Neuronal stem cell (in vitro differentiated cells): ENCODE results near the gene PEX11G.
A peak's percentile ranks its signal among the peaks of the same experiment; 100 is the strongest.

ENCODE experiments used
- DNase-seq: peaks from one replicate; pipeline ENCODE4 v3.0.0-alpha.2; 2013; ENCODE audit warnings: low spot score
- H2AFZ ChIP-seq: one replicate; pipeline ENCODE4 v1.6.1; 2013; ENCODE audit warnings: mild to moderate bottlenecking, low read length, inconsistent platforms
- H2AK5ac ChIP-seq: 2 replicates; pipeline ENCODE4 v1.6.1; 2013; ENCODE audit warnings: low read depth, mild to moderate bottlenecking, inconsistent platforms, low read length, moderate library complexity, mixed read lengths
- H2BK120ac ChIP-seq: 2 replicates; pipeline ENCODE4 v1.6.1; 2013; ENCODE audit warnings: low read depth, mild to moderate bottlenecking, inconsistent platforms, low read length, moderate library complexity, mixed read lengths
- H2BK12ac ChIP-seq: one replicate; pipeline ENCODE4 v1.6.1; 2013; ENCODE audit warnings: low read length, inconsistent platforms
- H2BK15ac ChIP-seq: 2 replicates; pipeline ENCODE4 v1.6.1; 2013; ENCODE audit warnings: mild to moderate bottlenecking, low read length, inconsistent platforms, mixed read lengths
- H2BK5ac ChIP-seq: one replicate; pipeline ENCODE4 v1.6.1; 2013; ENCODE audit warnings: inconsistent platforms, mild to moderate bottlenecking, low read length, moderate library complexity
- H3K14ac ChIP-seq: one replicate; pipeline ENCODE4 v1.6.1; 2013; ENCODE audit warnings: low read length, inconsistent platforms
- H3K18ac ChIP-seq: 2 replicates; pipeline ENCODE4 v1.6.1; 2013; ENCODE audit warnings: low read length, inconsistent platforms
- H3K23ac ChIP-seq: 2 replicates; pipeline ENCODE4 v1.6.1; 2013; ENCODE audit warnings: low read depth, mild to moderate bottlenecking, mixed read lengths, low read length, inconsistent platforms; ENCODE audit not compliant: poor library complexity
- H3K27ac ChIP-seq: replicated peaks from 3 replicates; pipeline ENCODE4 v1.5.1; 2013; ENCODE audit warnings: low read length, inconsistent platforms
- H3K27me3 ChIP-seq, 3 experiments: 2 replicates each; pipeline ENCODE4 v1.6.1; 2013; ENCODE audit warnings: low read length in 3 of 3, mild to moderate bottlenecking in 2 of 3, inconsistent platforms in 1 of 3, low read depth in 1 of 3, mixed read lengths in 1 of 3, moderate library complexity in 1 of 3; ENCODE audit not compliant: control insufficient read depth in 3 of 3, insufficient read depth in 3 of 3
- H3K36me3 ChIP-seq, 2 donors: replicated peaks in 1 of 2; 2 replicates each; pipeline ENCODE4 v1.6.1; 2013; ENCODE audit warnings: low read length in 2 of 2; ENCODE audit not compliant: control insufficient read depth in 2 of 2, insufficient read depth in 2 of 2
- H3K4ac ChIP-seq: 2 replicates; pipeline ENCODE4 v1.6.1; 2013; ENCODE audit warnings: inconsistent platforms, mild to moderate bottlenecking, low read length, moderate library complexity
- H3K4me1 ChIP-seq, 2 donors: 1 replicate in 1 of 2; 2 replicates in 1 of 2; pipeline ENCODE4 v1.6.1; 2013; ENCODE audit warnings: low read length in 2 of 2, low read depth in 1 of 2; ENCODE audit not compliant: control insufficient read depth in 2 of 2, insufficient read depth in 1 of 2
- H3K4me2 ChIP-seq: one replicate; pipeline ENCODE4 v1.6.1; 2013; ENCODE audit warnings: mild to moderate bottlenecking, low read length, inconsistent platforms; ENCODE audit not compliant: insufficient read depth, poor library complexity, severe bottlenecking
- H3K4me3 ChIP-seq, 2 donors: 2 replicates each; pipeline ENCODE4 v1.5.1; 2013; ENCODE audit warnings: low read length in 2 of 2, mild to moderate bottlenecking in 2 of 2, inconsistent platforms in 1 of 2, moderate library complexity in 1 of 2
- H3K79me1 ChIP-seq: one replicate; pipeline ENCODE4 v1.6.1; 2013; ENCODE audit warnings: low read depth, mild to moderate bottlenecking, inconsistent platforms, low read length, moderate library complexity
- H3K9ac ChIP-seq: one replicate; pipeline ENCODE4 v1.6.1; 2013; ENCODE audit warnings: mild to moderate bottlenecking, low read depth, low read length, inconsistent platforms; ENCODE audit not compliant: poor library complexity
- H3K9me3 ChIP-seq, 2 donors: replicated peaks in 1 of 2; 2 replicates each; pipeline versions ENCODE3 to v1.6.1; 2013; ENCODE audit warnings: low read length in 2 of 2, mild to moderate bottlenecking in 2 of 2, inconsistent platforms in 1 of 2, low read depth in 1 of 2, mixed read lengths in 1 of 2, moderate library complexity in 1 of 2; ENCODE audit not compliant: control insufficient read depth in 2 of 2, insufficient read depth in 1 of 2
- H4K8ac ChIP-seq: one replicate; pipeline ENCODE4 v1.6.1; 2013; ENCODE audit warnings: low read depth, mild to moderate bottlenecking, inconsistent platforms, low read length, moderate library complexity
- H4K91ac ChIP-seq: one replicate; pipeline ENCODE4 v1.6.1; 2013; ENCODE audit warnings: low read length, low read depth, mild to moderate bottlenecking, inconsistent platforms; ENCODE audit not compliant: poor library complexity
- WGBS, 2 donors: extraction: QIAGEN DNeasy Blood & Tissue Kit; methylation state at CpG; one replicate each; pipeline ENCODE4 v1.1.7; 2013; ENCODE audit warnings: missing lambda C conversion rate in 2 of 2, mixed read lengths in 1 of 2; ENCODE audit not compliant: insufficient read length in 2 of 2, insufficient replicate concordance in 1 of 2; ENCODE audit errors: extremely low coverage in 2 of 2; 5-methylcytosine and 5-hydroxymethylcytosine counted together

The PEX11G gene

DNA sequence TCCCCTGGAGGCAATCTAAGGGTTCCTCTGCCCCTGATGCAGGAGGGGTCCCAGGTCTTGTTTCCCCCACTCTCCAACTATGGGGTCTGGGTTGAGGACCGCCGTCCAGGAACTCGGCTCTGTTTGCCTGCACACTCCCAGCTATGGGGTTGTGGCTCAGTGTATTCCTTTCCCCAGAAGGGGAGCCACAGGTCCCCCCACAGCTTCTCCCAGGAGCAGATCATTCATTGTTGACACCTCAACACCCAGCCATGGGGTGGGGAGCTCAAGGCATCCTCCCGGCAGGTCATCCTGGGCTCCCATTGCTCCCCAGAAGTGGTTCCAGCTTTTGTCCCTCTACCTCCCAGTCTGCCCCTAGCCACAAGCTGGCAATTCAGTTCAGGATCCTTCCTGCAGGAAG is 28.0 kb upstream of the PEX11G start:
- H2BK15ac ChIP-seq = no peak overlapping the region
- H3K4ac ChIP-seq = no peak overlapping the region
- H4K8ac ChIP-seq = no peak overlapping the region
- H3K36me3 ChIP-seq = peaks cover 5 to 23% of the 10 kb centered on the region in 2 donors
- WGBS, 2 donors = no CpG with 5 or more reads among the region's 4 CpGs
- no peak overlapping the region for H3K14ac ChIP-seq
- H2AK5ac ChIP-seq = peak overlapping the region; percentile 43
- no peak overlapping the region for H2AFZ ChIP-seq
- no peak overlapping the region for H2BK5ac ChIP-seq
- H3K9me3 ChIP-seq = no peaks in the 10 kb centered on the region
- no peak overlapping the region for H4K91ac ChIP-seq
- peak overlapping the region; percentile 83 for H3K9ac ChIP-seq
- no peak overlapping the region for H3K27ac ChIP-seq
- H3K27me3 ChIP-seq = no peaks in the 10 kb centered on the region
- no peak overlapping the region for H2BK120ac ChIP-seq
- H3K18ac ChIP-seq = peak overlapping the region; percentile 89
- peak overlapping the region; percentile 79 for H3K4me2 ChIP-seq
- peaks cover 4% of the 10 kb centered on the region for H3K79me1 ChIP-seq
- H3K4me1 ChIP-seq = peaks cover 10 to 11% of the 10 kb centered on the region in 2 donors
- peak overlapping the region; percentile 78 to 82 for H3K4me3 ChIP-seq
- H3K23ac ChIP-seq = no peak overlapping the region
- no peak for DNase-seq
- no peak overlapping the region for H2BK12ac ChIP-seq

DNA sequence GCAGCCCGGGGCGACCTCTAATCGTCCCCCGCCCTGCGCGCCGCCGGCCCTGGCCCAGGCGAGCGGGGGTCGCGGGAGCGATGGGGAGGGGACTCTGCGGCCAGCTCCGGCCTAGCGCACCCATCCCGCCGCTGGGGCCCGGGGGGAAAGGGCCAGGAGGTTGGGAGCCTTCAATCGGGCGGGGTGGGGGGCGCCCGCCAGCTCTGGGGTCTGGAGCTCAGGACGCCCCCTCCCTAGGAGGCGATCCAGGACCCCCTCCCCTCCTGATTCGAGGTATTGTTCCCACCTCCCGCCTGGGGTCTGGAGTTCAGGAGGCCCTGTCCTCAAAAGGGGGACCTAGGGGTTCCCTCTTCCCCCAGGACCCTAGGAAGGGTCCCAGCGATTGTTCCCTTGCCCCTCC is 27.5 kb upstream of the PEX11G start:
- H3K4me2 ChIP-seq = peak overlapping the region; percentile 79
- no peak for DNase-seq
- peak overlapping the region; percentile 43 for H2AK5ac ChIP-seq
- H2AFZ ChIP-seq = peak overlapping the region; percentile 74
- no peak overlapping the region for H4K91ac ChIP-seq
- peak overlapping the region; percentile 89 for H3K18ac ChIP-seq
- H3K79me1 ChIP-seq = peaks cover 4% of the 10 kb centered on the region
- peak overlapping the region; percentile 83 for H3K9ac ChIP-seq
- no peak overlapping the region for H2BK120ac ChIP-seq
- peak overlapping the region; percentile 31 for H3K23ac ChIP-seq
- no peak overlapping the region for H3K27ac ChIP-seq
- no peak overlapping the region for H4K8ac ChIP-seq
- peaks cover 10 to 11% of the 10 kb centered on the region in 2 donors for H3K4me1 ChIP-seq
- no peaks in the 10 kb centered on the region for H3K9me3 ChIP-seq
- peak overlapping the region; percentile 78 to 82 for H3K4me3 ChIP-seq
- H3K36me3 ChIP-seq = peaks cover 5 to 23% of the 10 kb centered on the region in 2 donors
- no CpG with 5 or more reads among the region's 28 CpGs for WGBS, 2 donors
- no peak overlapping the region for H2BK5ac ChIP-seq
- no peaks in the 10 kb centered on the region for H3K27me3 ChIP-seq
- H3K14ac ChIP-seq = peak overlapping the region; percentile 73
- no peak overlapping the region for H2BK12ac ChIP-seq
- no peak overlapping the region for H2BK15ac ChIP-seq
- H3K4ac ChIP-seq = peak overlapping the region; percentile 47

DNA sequence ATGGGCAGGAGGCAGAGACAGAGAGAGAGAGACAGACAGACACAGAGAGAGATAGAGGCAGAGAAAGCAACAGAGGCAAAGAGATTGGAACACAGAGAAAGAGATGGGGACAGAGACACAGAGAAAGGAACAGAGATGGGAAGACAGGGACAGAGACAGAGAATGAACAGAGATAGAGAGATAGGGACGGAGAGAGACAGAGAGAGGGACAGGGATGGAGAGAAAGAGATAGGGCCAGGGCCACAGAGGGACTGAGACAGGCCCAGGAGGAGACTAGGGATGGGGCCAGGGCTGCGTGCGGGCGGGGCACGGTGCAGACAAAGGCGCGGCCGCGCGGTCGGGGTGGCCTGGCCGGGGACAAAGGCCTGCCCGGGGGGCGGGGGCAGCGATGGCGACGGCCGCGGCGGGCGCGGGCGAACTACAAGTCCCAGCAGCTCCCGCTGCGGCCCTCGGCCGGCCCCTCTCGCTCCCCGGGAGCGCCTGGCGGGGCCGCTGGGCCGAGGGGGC is 26.9 kb upstream of the PEX11G start, which contains the start of gene ZNF358:
TSS of gene ZNF358 (plus strand) at position 459 of the 507 bp plus-strand sequence. CDS start 3,140 bp downstream, outside the sequence.
- peak; percentile 76 for DNase-seq
- Histone ChIP-seq H2AK5ac (peak within 1 kb of the TSS; percentile 43), H3K4me1 (peaks cover 10 to 11% of the 10 kb centered on the region in 2 donors), H3K36me3 (peaks cover 2 to 19% of the 10 kb centered on the region in 2 donors), H2BK15ac (no peak within 1 kb of the TSS), H3K4me2 (peak within 1 kb of the TSS; percentile 79), H2AFZ (peak within 1 kb of the TSS; percentile 85), H2BK12ac (peak within 1 kb of the TSS; percentile 36), H3K18ac (peak within 1 kb of the TSS; percentile 89), H3K9ac (peak within 1 kb of the TSS; percentile 83), H3K4ac (peak within 1 kb of the TSS; percentile 47), H2BK120ac (peak within 1 kb of the TSS; percentile 25), H3K27me3 (no peaks in the 10 kb centered on the region), H2BK5ac (no peak within 1 kb of the TSS), H3K4me3 (peak within 1 kb of the TSS; percentile 78 to 82), H3K79me1 (peaks cover 4% of the 10 kb centered on the region), H4K91ac (peak within 1 kb of the TSS; percentile 7), H4K8ac (no peak within 1 kb of the TSS), H3K9me3 (no peaks in the 10 kb centered on the region), H3K27ac (no peak within 1 kb of the TSS), H3K14ac (peak within 1 kb of the TSS; percentile 73), H3K23ac (peak within 1 kb of the TSS; percentile 62)
- WGBS, 2 donors = no CpG with 5 or more reads among the region's 33 CpGs

DNA sequence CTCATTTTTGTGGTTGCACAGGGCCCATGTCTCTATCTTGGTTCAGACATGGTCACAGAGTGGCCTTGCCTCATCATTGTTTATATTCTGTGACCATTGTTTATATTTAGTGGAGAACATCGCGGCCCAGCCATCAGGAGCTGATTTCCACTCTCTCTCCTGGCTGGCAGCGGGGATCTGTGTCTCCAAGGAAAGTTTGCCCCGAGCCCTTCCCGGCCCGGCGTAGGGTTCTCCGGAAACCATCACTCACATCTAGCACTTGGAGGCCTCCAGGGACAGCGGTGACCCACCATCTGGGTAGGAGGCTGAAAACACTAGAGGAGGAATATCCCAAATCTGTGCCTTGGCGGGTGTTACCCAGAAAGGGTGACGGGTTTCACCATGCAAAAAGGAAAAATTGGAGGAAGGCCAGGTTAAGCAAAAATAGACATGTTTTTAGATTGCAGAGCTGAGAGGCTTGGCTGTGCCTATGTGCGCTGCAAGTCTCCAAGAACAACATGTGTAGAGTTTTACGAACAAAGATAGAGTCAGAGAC is 26.3 kb upstream of the PEX11G start:
- peaks cover 0 to 17% of the 10 kb centered on the region in 2 donors for H3K36me3 ChIP-seq
- no peak for DNase-seq
- H2BK12ac ChIP-seq = peak overlapping the region; percentile 36
- H2BK15ac ChIP-seq = no peak overlapping the region
- H3K27me3 ChIP-seq = no peaks in the 10 kb centered on the region
- peak overlapping the region; percentile 4 for H3K4ac ChIP-seq
- no peak overlapping the region for H3K23ac ChIP-seq
- no peak overlapping the region for H2BK5ac ChIP-seq
- peak overlapping the region; percentile 61 for H3K18ac ChIP-seq
- no peak overlapping the region for H3K9ac ChIP-seq
- H3K4me3 ChIP-seq = peak overlapping the region in 1 of 2 donors; percentile 78
- WGBS, 2 donors = no CpG with 5 or more reads among the region's 13 CpGs
- H4K91ac ChIP-seq = peak overlapping the region; percentile 7
- peak overlapping the region; percentile 25 for H2BK120ac ChIP-seq
- H3K4me1 ChIP-seq = peaks cover 10 to 11% of the 10 kb centered on the region in 2 donors
- peaks cover 4% of the 10 kb centered on the region for H3K79me1 ChIP-seq
- H3K27ac ChIP-seq = no peak overlapping the region
- H4K8ac ChIP-seq = no peak overlapping the region
- H3K14ac ChIP-seq = no peak overlapping the region
- H3K4me2 ChIP-seq = no peak overlapping the region
- H2AK5ac ChIP-seq = peak overlapping the region; percentile 0
- no peaks in the 10 kb centered on the region for H3K9me3 ChIP-seq
- peak overlapping the region; percentile 85 for H2AFZ ChIP-seq
